ENCODE data around the gene PTPRA. TPM values are rescaled to one million over a fixed set of nuclear protein-coding genes. Genes with fewer than 3 reads are reported as not detected.
"Not testable (repeated sequence)": the region's sequence is repeated elsewhere in the genome, so short reads cannot be mapped to it uniquely, and the experiment has no call there.

PTPRA gene
- total RNA-seq, 1 experiment from 2014 or later: 47.2 TPM

DNA sequence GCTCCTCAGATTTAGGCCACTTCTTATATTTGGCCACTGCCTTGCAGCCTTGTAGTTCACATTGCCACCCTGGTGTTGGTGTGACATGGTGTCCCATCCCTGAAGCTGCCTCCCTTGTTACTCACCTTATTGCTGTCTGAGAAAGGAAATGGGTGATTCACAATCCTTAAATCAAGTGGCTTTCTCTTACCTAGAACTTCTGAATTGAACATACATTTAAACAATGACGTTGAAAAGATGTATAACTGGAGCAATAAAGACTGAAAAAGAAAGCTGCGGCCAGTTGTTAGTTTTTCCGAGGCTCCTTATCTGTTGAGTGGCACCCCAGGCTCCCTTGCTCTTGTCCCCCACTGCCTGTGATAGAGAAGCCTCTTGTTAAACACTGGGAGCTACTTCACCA, 141.4 kb downstream of the PTPRA start (continued):
- TF ChIP-seq, protein P1, sequence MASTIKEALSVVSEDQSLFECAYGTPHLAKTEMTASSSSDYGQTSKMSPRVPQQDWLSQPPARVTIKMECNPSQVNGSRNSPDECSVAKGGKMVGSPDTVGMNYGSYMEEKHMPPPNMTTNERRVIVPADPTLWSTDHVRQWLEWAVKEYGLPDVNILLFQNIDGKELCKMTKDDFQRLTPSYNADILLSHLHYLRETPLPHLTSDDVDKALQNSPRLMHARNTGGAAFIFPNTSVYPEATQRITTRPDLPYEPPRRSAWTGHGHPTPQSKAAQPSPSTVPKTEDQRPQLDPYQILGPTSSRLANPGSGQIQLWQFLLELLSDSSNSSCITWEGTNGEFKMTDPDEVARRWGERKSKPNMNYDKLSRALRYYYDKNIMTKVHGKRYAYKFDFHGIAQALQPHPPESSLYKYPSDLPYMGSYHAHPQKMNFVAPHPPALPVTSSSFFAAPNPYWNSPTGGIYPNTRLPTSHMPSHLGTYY (CRISPR knock-in tag; IDR thresholded peaks at IDR 0.05): no peak
- TF ChIP-seq ZNF263 (CRISPR knock-in tag; IDR thresholded peaks at IDR 0.05; ENCODE audit: low read depth): no peak

DNA sequence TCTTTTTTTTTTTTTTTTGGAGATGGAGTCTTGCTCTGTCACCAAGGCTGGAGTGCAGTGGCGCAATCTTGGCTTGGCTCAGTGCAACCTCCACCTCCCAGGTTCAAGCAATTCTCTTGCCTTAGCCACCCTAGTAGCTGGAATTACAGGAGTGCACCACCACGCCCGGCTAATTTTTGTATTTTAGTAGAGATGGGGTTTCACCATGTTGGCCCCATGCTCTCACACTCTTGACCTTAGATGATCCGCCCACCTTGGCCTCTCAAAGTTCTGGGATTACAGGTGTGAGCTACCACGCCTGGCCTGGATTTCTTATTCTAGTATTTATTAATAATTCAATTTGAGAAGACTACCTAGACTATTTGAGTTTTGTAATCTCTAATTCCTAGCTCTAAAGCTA, 142.0 kb downstream of the PTPRA start:
- CTCF ChIA-PET: interaction anchor here (1.0 kb wide), 1 partner anchor 14 kb away, joined by 3 read pairs; no protein-coding TSS in a partner anchor
- peaks cover 37% of the 10 kb centered on the region for H3K36me3 Mint-ChIP-seq

DNA sequence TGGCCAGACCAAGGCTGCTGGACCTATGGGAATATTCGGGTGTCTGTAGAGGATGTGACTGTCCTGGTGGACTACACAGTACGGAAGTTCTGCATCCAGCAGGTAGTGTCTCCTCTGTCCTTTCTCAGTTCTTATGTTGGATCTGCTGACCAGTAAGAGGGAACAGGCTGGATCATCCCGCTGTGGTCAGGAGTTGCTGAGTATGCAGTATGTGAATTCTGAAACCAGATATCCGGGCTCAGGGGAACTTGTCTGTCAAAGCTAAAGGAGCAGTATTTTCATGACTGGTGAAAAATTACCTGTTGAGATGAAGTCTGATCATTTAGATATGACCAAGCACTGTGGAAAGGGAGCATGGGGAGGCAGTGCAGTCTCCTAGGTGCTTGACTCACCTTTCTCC, 148.0 kb downstream of the PTPRA start:
- Mint-ChIP-seq H3K27me3 (ENCODE audit: low read depth) (no peaks in the 10 kb centered on the region), H3K4me3 (no peak overlapping the region), H3K27ac (no peak overlapping the region), H3K36me3 (peaks cover 72% of the 10 kb centered on the region), H3K4me1 (no peaks in the 10 kb centered on the region), H3K9me3 (peaks cover 12% of the 10 kb centered on the region)
- ATAC-seq (no peak), DNase-seq (ENCODE audit: low spot score) (no peak)
- CTCF ChIA-PET: interaction anchor here (0.5 kb wide), 1 partner anchor 32 kb away, joined by 3 read pairs; no protein-coding TSS in a partner anchor
- POLR2A ChIA-PET: no interaction called here
- no peak for TF ChIP-seq HMGA2 (CRISPR knock-in tag; IDR thresholded peaks at IDR 0.05)

More for the DNA sequence above, 142.0 kb downstream of the PTPRA start:
- ATAC-seq; DNase-seq (ENCODE audit: low spot score); H3K27ac Mint-ChIP-seq; H3K4me1 Mint-ChIP-seq; H3K27me3 Mint-ChIP-seq (ENCODE audit: low read depth); H3K4me3 Mint-ChIP-seq: not testable (repeated sequence)
- peaks cover 12% of the 10 kb centered on the region for H3K9me3 Mint-ChIP-seq
- POLR2A ChIA-PET: interaction anchor here (0.7 kb wide), 1 partner anchor 248 kb away, joined by 5 read pairs; no protein-coding TSS in a partner anchor

DNA sequence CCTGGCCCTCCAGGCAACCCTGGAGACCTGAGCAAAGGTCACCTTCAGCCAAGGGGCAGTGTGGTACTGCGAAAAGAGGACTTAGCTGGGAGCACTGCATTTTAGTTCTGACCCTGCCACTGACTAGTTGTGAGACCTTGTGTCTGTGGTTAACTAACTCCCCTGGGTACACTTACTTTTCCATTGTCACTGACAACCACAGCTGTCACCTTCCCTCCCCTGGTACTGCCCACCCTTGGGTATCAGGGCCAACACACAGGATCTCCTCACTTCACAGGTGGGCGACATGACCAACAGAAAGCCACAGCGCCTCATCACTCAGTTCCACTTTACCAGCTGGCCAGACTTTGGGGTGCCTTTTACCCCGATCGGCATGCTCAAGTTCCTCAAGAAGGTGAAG, 148.5 kb downstream of the PTPRA start:
- ATAC-seq (no peak), DNase-seq (ENCODE audit: low spot score) (no peak)
- Mint-ChIP-seq H3K9me3 (peaks cover 12% of the 10 kb centered on the region), H3K36me3 (peaks cover 72% of the 10 kb centered on the region), H3K4me1 (no peaks in the 10 kb centered on the region), H3K27ac (no peak overlapping the region), H3K4me3 (no peak overlapping the region), H3K27me3 (ENCODE audit: low read depth) (no peaks in the 10 kb centered on the region)
- ChIA-PET CTCF (no interaction called here), POLR2A (no interaction called here)
- TF ChIP-seq, protein P2, sequence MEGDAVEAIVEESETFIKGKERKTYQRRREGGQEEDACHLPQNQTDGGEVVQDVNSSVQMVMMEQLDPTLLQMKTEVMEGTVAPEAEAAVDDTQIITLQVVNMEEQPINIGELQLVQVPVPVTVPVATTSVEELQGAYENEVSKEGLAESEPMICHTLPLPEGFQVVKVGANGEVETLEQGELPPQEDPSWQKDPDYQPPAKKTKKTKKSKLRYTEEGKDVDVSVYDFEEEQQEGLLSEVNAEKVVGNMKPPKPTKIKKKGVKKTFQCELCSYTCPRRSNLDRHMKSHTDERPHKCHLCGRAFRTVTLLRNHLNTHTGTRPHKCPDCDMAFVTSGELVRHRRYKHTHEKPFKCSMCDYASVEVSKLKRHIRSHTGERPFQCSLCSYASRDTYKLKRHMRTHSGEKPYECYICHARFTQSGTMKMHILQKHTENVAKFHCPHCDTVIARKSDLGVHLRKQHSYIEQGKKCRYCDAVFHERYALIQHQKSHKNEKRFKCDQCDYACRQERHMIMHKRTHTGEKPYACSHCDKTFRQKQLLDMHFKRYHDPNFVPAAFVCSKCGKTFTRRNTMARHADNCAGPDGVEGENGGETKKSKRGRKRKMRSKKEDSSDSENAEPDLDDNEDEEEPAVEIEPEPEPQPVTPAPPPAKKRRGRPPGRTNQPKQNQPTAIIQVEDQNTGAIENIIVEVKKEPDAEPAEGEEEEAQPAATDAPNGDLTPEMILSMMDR (IDR thresholded peaks at IDR 0.05): no peak
- TF ChIP-seq GTF2I (CRISPR knock-in tag; conservative IDR thresholded peaks at IDR 0.05) (no peak), FOXJ3 (CRISPR knock-in tag; IDR thresholded peaks at IDR 0.05; ENCODE audit: borderline replicate concordance) (no peak), NFYB (CRISPR knock-in tag; conservative IDR thresholded peaks at IDR 0.05; ENCODE audit: low read depth) (no peak), ZNF317 (CRISPR knock-in tag; IDR thresholded peaks at IDR 0.05; ENCODE audit: borderline replicate concordance, low read depth) (no peak), ZNF219 (CRISPR knock-in tag; IDR thresholded peaks at IDR 0.05; ENCODE audit: borderline replicate concordance) (no peak), TCF7 (CRISPR knock-in tag; IDR thresholded peaks at IDR 0.05; ENCODE audit: low read depth) (no peak), TEAD4 (CRISPR knock-in tag; IDR thresholded peaks at IDR 0.05) (no peak), ZNF671 (CRISPR knock-in tag; IDR thresholded peaks at IDR 0.05) (no peak), CREM (CRISPR knock-in tag; IDR thresholded peaks at IDR 0.05) (no peak)
- TF ChIP-seq, protein P3, sequence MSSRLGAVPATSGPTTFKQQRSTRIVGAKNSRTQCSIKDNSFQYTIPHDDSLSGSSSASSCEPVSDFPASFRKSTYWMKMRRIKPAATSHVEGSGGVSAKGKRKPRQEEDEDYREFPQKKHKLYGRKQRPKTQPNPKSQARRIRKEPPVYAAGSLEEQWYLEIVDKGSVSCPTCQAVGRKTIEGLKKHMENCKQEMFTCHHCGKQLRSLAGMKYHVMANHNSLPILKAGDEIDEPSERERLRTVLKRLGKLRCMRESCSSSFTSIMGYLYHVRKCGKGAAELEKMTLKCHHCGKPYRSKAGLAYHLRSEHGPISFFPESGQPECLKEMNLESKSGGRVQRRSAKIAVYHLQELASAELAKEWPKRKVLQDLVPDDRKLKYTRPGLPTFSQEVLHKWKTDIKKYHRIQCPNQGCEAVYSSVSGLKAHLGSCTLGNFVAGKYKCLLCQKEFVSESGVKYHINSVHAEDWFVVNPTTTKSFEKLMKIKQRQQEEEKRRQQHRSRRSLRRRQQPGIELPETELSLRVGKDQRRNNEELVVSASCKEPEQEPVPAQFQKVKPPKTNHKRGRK (CRISPR knock-in tag; IDR thresholded peaks at IDR 0.05; ENCODE audit: borderline replicate concordance): no peak
- TF ChIP-seq, protein P4, sequence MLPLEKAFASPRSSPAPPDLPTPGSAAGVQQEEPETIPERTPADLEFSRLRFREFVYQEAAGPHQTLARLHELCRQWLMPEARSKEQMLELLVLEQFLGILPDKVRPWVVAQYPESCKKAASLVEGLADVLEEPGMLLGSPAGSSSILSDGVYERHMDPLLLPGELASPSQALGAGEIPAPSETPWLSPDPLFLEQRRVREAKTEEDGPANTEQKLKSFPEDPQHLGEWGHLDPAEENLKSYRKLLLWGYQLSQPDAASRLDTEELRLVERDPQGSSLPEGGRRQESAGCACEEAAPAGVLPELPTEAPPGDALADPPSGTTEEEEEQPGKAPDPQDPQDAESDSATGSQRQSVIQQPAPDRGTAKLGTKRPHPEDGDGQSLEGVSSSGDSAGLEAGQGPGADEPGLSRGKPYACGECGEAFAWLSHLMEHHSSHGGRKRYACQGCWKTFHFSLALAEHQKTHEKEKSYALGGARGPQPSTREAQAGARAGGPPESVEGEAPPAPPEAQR (CRISPR knock-in tag; IDR thresholded peaks at IDR 0.05): no peak
- TF ChIP-seq, protein P5, sequence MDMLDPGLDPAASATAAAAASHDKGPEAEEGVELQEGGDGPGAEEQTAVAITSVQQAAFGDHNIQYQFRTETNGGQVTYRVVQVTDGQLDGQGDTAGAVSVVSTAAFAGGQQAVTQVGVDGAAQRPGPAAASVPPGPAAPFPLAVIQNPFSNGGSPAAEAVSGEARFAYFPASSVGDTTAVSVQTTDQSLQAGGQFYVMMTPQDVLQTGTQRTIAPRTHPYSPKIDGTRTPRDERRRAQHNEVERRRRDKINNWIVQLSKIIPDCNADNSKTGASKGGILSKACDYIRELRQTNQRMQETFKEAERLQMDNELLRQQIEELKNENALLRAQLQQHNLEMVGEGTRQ (CRISPR knock-in tag; IDR thresholded peaks at IDR 0.05): no peak
- TF ChIP-seq, protein P6, sequence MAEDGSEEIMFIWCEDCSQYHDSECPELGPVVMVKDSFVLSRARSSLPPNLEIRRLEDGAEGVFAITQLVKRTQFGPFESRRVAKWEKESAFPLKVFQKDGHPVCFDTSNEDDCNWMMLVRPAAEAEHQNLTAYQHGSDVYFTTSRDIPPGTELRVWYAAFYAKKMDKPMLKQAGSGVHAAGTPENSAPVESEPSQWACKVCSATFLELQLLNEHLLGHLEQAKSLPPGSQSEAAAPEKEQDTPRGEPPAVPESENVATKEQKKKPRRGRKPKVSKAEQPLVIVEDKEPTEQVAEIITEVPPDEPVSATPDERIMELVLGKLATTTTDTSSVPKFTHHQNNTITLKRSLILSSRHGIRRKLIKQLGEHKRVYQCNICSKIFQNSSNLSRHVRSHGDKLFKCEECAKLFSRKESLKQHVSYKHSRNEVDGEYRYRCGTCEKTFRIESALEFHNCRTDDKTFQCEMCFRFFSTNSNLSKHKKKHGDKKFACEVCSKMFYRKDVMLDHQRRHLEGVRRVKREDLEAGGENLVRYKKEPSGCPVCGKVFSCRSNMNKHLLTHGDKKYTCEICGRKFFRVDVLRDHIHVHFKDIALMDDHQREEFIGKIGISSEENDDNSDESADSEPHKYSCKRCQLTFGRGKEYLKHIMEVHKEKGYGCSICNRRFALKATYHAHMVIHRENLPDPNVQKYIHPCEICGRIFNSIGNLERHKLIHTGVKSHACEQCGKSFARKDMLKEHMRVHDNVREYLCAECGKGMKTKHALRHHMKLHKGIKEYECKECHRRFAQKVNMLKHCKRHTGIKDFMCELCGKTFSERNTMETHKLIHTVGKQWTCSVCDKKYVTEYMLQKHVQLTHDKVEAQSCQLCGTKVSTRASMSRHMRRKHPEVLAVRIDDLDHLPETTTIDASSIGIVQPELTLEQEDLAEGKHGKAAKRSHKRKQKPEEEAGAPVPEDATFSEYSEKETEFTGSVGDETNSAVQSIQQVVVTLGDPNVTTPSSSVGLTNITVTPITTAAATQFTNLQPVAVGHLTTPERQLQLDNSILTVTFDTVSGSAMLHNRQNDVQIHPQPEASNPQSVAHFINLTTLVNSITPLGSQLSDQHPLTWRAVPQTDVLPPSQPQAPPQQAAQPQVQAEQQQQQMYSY (CRISPR knock-in tag; IDR thresholded peaks at IDR 0.05): no peak

Measured in WTC11 (cell line).